Endothelial cell of umbilical vein (primary cell): ENCODE results near the gene PAEP.

Experiments used
- EZH2 ChIP-seq: IDR thresholded peaks from 2 replicates; pipeline ENCODE4 v1.6.1; 2012; ENCODE audit warnings: borderline replicate concordance, low read depth, mild to moderate bottlenecking, moderate library complexity, low read length, inconsistent platforms; ENCODE audit not compliant: severe bottlenecking
- MAX ChIP-seq: IDR thresholded peaks from 2 replicates; pipeline ENCODE4 v1.6.1; 2011; ENCODE audit not compliant: insufficient read depth, insufficient read length
- POLR2A ChIP-seq: IDR thresholded peaks from 2 replicates; pipeline ENCODE4 v1.6.1; 2012; ENCODE audit warnings: low read depth, mild to moderate bottlenecking, control low read depth, low read length
- TF ChIP-seq, protein P1 (sequence below), 2 donors: IDR thresholded peaks; 1 replicate in 1 of 2; 2 replicates in 1 of 2; pipeline ENCODE4 v1.5.1; 2011; ENCODE audit warnings: low read length in 2 of 2, mild to moderate bottlenecking in 2 of 2, moderate library complexity in 2 of 2, control low read depth in 1 of 2, inconsistent platforms in 1 of 2, low read depth in 1 of 2; ENCODE audit not compliant: insufficient read depth in 1 of 2; ENCODE audit errors: extremely low read depth in 1 of 2

- TF ChIP-seq, protein P1, sequence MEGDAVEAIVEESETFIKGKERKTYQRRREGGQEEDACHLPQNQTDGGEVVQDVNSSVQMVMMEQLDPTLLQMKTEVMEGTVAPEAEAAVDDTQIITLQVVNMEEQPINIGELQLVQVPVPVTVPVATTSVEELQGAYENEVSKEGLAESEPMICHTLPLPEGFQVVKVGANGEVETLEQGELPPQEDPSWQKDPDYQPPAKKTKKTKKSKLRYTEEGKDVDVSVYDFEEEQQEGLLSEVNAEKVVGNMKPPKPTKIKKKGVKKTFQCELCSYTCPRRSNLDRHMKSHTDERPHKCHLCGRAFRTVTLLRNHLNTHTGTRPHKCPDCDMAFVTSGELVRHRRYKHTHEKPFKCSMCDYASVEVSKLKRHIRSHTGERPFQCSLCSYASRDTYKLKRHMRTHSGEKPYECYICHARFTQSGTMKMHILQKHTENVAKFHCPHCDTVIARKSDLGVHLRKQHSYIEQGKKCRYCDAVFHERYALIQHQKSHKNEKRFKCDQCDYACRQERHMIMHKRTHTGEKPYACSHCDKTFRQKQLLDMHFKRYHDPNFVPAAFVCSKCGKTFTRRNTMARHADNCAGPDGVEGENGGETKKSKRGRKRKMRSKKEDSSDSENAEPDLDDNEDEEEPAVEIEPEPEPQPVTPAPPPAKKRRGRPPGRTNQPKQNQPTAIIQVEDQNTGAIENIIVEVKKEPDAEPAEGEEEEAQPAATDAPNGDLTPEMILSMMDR (IDR thresholded peaks at IDR 0.05; ENCODE audit: extremely low read depth in 1 of 2, insufficient read depth in 1 of 2, low read depth in 1 of 2, low read length in 2 of 2), result no peak
- TF ChIP-seq MAX (no peak), POLR2A (no peak), EZH2 (no peak)
Observed at GRCh38 chr9:135607401-135608293, 46.1 kb downstream of the PAEP start.
